B cell (primary cell): ENCODE measurements around the gene PARP8. TPM values are rescaled to one million over a fixed set of nuclear protein-coding genes. Genes with fewer than 3 reads are reported as not detected.

ENCODE experiments used
- ATAC-seq: fragments of 200-7000 bp; cut with Tn5 transposase; one replicate; pipeline ENCODE4 v1.10.0; 2021; ENCODE audit warnings: low read depth, mild to moderate bottlenecking, moderate number of reproducible peaks, moderate library complexity
- CTCF ChIA-PET: fragments of 350-600 bp; sonication (Branson Sonifier 250); formaldehyde crosslinking; loops from one replicate; lab custom pipeline; 2021; ENCODE audit warnings: antibody characterized with exemption, inconsistent platforms; lab: Charles Lee
- POLR2A ChIA-PET: fragments of 350-600 bp; sonication (Branson Sonifier 250); formaldehyde crosslinking; loops from one replicate; lab custom pipeline; 2021; ENCODE audit warnings: antibody characterized with exemption; lab: Charles Lee
- DNase-seq: peaks from one replicate; pipeline ENCODE4 v3.0.0; 2013
- H2AFZ ChIP-seq: 2 replicates; pipeline ENCODE4 v1.6.1; 2012; ENCODE audit warnings: mild to moderate bottlenecking, low read depth, low read length; ENCODE audit not compliant: insufficient read depth, poor library complexity, severe bottlenecking
- H3K27ac ChIP-seq, 2 donors: 1 replicate in 1 of 2; 2 replicates in 1 of 2; pipeline ENCODE4 v1.5.1; 2012 to 2013; ENCODE audit warnings: low read length in 2 of 2, mild to moderate bottlenecking in 2 of 2, moderate library complexity in 1 of 2
- H3K27me3 ChIP-seq, 4 experiments: fragments of 200-600 bp in 1 of 4; sonication (generic) in 1 of 4; replicated peaks in 1 of 4; 1 replicate in 2 of 4; 2 replicates in 2 of 4; pipeline versions ENCODE4 v1.6.1 to v1.7.0; 2013 to 2016; ENCODE audit warnings: low read length in 3 of 4, mild to moderate bottlenecking in 2 of 4, mixed read lengths in 1 of 4, moderate library complexity in 1 of 4; ENCODE audit not compliant: insufficient read depth in 4 of 4, control insufficient read depth in 3 of 4; ENCODE audit errors: control extremely low read depth in 1 of 4
- H3K36me3 ChIP-seq, 2 experiments: replicated peaks in 1 of 2; 1 replicate in 1 of 2; 2 replicates in 1 of 2; pipeline versions ENCODE4 v1.6.1 to v1.7.1; 2013; ENCODE audit warnings: low read length in 1 of 2; ENCODE audit not compliant: insufficient read depth in 2 of 2, control insufficient read depth in 1 of 2; ENCODE audit errors: control extremely low read depth in 1 of 2, extremely low read depth in 1 of 2
- H3K4me1 ChIP-seq, 2 donors: fragments of 200-600 bp in 1 of 2; sonication (generic) in 1 of 2; 1 replicate in 1 of 2; 2 replicates in 1 of 2; pipeline versions ENCODE4 v1.5.1 to v1.6.1; 2013 to 2017; ENCODE audit warnings: low read length in 2 of 2; ENCODE audit not compliant: control insufficient read depth in 2 of 2, insufficient read depth in 2 of 2
- H3K4me2 ChIP-seq: replicated peaks from 2 replicates; pipeline ENCODE3; 2012; ENCODE audit warnings: mild to moderate bottlenecking, low read depth, low read length; ENCODE audit not compliant: poor library complexity, severe bottlenecking
- H3K4me3 ChIP-seq, 5 experiments: fragments of 200-600 bp in 1 of 5; sonication (generic) in 1 of 5; 1 replicate in 3 of 5; 2 replicates in 2 of 5; pipeline versions ENCODE4 v1.5.1 to v1.7.0; 2011 to 2016; ENCODE audit warnings: low read length in 4 of 5, mild to moderate bottlenecking in 4 of 5, low read depth in 2 of 5, control low read depth in 1 of 5, moderate library complexity in 1 of 5; ENCODE audit not compliant: insufficient read depth in 1 of 5; ENCODE audit errors: control extremely low read depth in 1 of 5, extremely low read depth in 1 of 5
- H3K79me2 ChIP-seq: fragments of 200-600 bp; sonication (generic); one replicate; pipeline ENCODE4 v1.6.0; 2016; ENCODE audit warnings: low read length; ENCODE audit not compliant: control insufficient read depth, insufficient read depth
- H3K9ac ChIP-seq: fragments of 200-600 bp; sonication (generic); 2 replicates; pipeline ENCODE4 v1.6.1; 2017; ENCODE audit warnings: mild to moderate bottlenecking, low read length, moderate library complexity
- H3K9me3 ChIP-seq, 3 donors: one replicate each; pipeline versions ENCODE4 v1.6.1 to v1.7.1; 2013; ENCODE audit warnings: low read length in 2 of 3; ENCODE audit not compliant: control insufficient read depth in 2 of 3, insufficient read depth in 1 of 3; ENCODE audit errors: control extremely low read depth in 1 of 3
- H4K20me1 ChIP-seq: 2 replicates; pipeline ENCODE4 v1.6.0; 2012; ENCODE audit warnings: mild to moderate bottlenecking, low read length; ENCODE audit not compliant: insufficient read depth, control insufficient read depth, poor library complexity, severe bottlenecking
- H3K27ac Mint-ChIP-seq: one replicate; pipeline ENCODE4 v1.8.0; 2021; ENCODE audit warnings: mixed read lengths
- H3K27me3 Mint-ChIP-seq: one replicate; pipeline ENCODE4 v1.8.0; 2021; ENCODE audit warnings: mixed read lengths
- H3K4me1 Mint-ChIP-seq: one replicate; pipeline ENCODE4 v1.8.0; 2021; ENCODE audit warnings: mixed read lengths
- H3K4me3 Mint-ChIP-seq: one replicate; pipeline ENCODE4 v1.8.0; 2021; ENCODE audit warnings: mixed read lengths
- H3K9me3 Mint-ChIP-seq: one replicate; pipeline ENCODE4 v1.8.0; 2022; ENCODE audit warnings: mixed read lengths; ENCODE audit not compliant: insufficient read depth
- CTCF ChIP-seq: fragments of 200-600 bp; IDR thresholded peaks from one replicate; pipeline ENCODE4 v1.8.0; 2022; ENCODE audit warnings: antibody characterized with exemption, mild to moderate bottlenecking
- EZH2 ChIP-seq: IDR thresholded peaks from 2 replicates; pipeline ENCODE4 v1.6.1; 2012; ENCODE audit warnings: borderline replicate concordance, low read depth, mild to moderate bottlenecking, moderate library complexity, low read length; ENCODE audit not compliant: insufficient read depth, poor library complexity, severe bottlenecking
- WGBS: methylation state at CpG from one replicate; pipeline ENCODE4 v1.1.5; 2013; ENCODE audit warnings: missing lambda C conversion rate; ENCODE audit not compliant: insufficient coverage; 5-methylcytosine and 5-hydroxymethylcytosine counted together
- intact Hi-C: fragments of 100-400 bp; cut with micrococcal nuclease; formaldehyde crosslinking; loops from one replicate; pipeline ENCODE4 v1.10.0; 2022
- polyA plus RNA-seq: library from polyadenylated mRNA; depleted of rRNA; stranded (reverse); fragments of >200 nt; gene quantifications from 2 replicates; pipeline ENCODE4 v1.2.3, GENCODE V29; 2012
- total RNA-seq, 2 donors: library from RNA; stranded (reverse); fragments of 120-200 nt in 1 of 2; gene quantifications; 1 replicate in 1 of 2; 2 replicates in 1 of 2; pipeline versions ENCODE4 v1.2.3 to v1.2.4, GENCODE V29; 2013 to 2022

Gene PARP8
- total and polyA plus RNA-seq, 2 donors (not counting 1 experiment from before 2014, with no cell fraction given), result 36.2 to 83.6 TPM

GRCh38 chr5:50733741-50734140 is 67.3 kb downstream of the PARP8 start:
- peaks cover 16% of the 10 kb centered on the region for H3K4me1 Mint-ChIP-seq
- ChIA-PET CTCF (interaction anchor here (0.8 to 1.4 kb wide), 2 partner anchors 15 to 18 kb away, joined by 3 to 4 read pairs; no protein-coding TSS in a partner anchor), POLR2A (no interaction called here)

GRCh38 chr5:50738864-50739263 is 72.4 kb downstream of the PARP8 start:
- peaks cover 12% of the 10 kb centered on the region for H4K20me1 ChIP-seq
- H3K4me1 ChIP-seq, result peaks cover 5 to 7% of the 10 kb centered on the region in 2 donors
- POLR2A ChIA-PET, result interaction anchor here (0.7 kb wide), 1 partner anchor 9 kb away, joined by 4 read pairs; no protein-coding TSS in a partner anchor
- H3K4me1 Mint-ChIP-seq, result peaks cover 28% of the 10 kb centered on the region
- intact Hi-C loops, result no loop called here
- DNase-seq (no peak), ATAC-seq (no peak)
- no peaks in the 10 kb centered on the region for H3K27me3 ChIP-seq
- H2AFZ ChIP-seq, result no peak overlapping the region
- H3K36me3 ChIP-seq, result no peaks in the 10 kb centered on the region
- H3K9ac ChIP-seq, result no peak overlapping the region
- no peaks in the 10 kb centered on the region for H3K9me3 ChIP-seq
- no peak overlapping the region for H3K4me3 ChIP-seq
- no peak overlapping the region for H3K4me3 Mint-ChIP-seq
- H3K27ac Mint-ChIP-seq, result no peak overlapping the region
- H3K4me2 ChIP-seq, result no peak overlapping the region
- no peaks in the 10 kb centered on the region for H3K9me3 Mint-ChIP-seq
- peaks cover 69% of the 10 kb centered on the region for H3K79me2 ChIP-seq
- no CpG with 5 or more reads among the region's 1 CpG for WGBS
- CTCF ChIA-PET, result interaction anchor here (0.9 to 1.8 kb wide), 2 partner anchors 10 to 13 kb away, joined by 3 to 15 read pairs; no protein-coding TSS in a partner anchor
- no peaks in the 10 kb centered on the region for H3K27me3 Mint-ChIP-seq
- TF ChIP-seq CTCF (no peak), EZH2 (no peak)
- no peak overlapping the region for H3K27ac ChIP-seq

More at GRCh38 chr5:50733741-50734140, 67.3 kb downstream of the PARP8 start:
- intact Hi-C loops, result no loop called here
- H3K27me3 Mint-ChIP-seq, result no peaks in the 10 kb centered on the region
- DNase-seq (no peak), ATAC-seq (no peak)
- Histone ChIP-seq H4K20me1 (peaks cover 21% of the 10 kb centered on the region), H3K27ac (no peak overlapping the region), H3K4me3 (no peak overlapping the region), H3K4me2 (no peak overlapping the region), H3K27me3 (no peaks in the 10 kb centered on the region), H3K9ac (no peak overlapping the region), H2AFZ (no peak overlapping the region), H3K36me3 (no peaks in the 10 kb centered on the region), H3K9me3 (peaks cover 0 to 7% (median 0%) of the 10 kb centered on the region in 3 donors), H3K79me2 (peaks cover 87% of the 10 kb centered on the region), H3K4me1 (no peaks in the 10 kb centered on the region)
- TF ChIP-seq EZH2, result no peak
- TF ChIP-seq CTCF, result no peak
- H3K4me3 Mint-ChIP-seq, result no peak overlapping the region
- H3K9me3 Mint-ChIP-seq, result no peaks in the 10 kb centered on the region
- H3K27ac Mint-ChIP-seq, result no peak overlapping the region
- no CpG with 5 or more reads among the region's 3 CpGs for WGBS
